OCI-LY1 (cell line): ENCODE data around the gene STK24.

Experiments
- H2AFZ ChIP-seq: fragments of 200-600 bp; sonication (generic), shearing (Covaris generic); 2 replicates; pipeline ENCODE4 v1.6.0; 2014; ENCODE audit warnings: antibody characterized with exemption, mild to moderate bottlenecking, low read length
- H3F3A ChIP-seq: fragments of 200-600 bp; sonication (generic), shearing (Covaris generic); 2 replicates; pipeline ENCODE4 v1.6.0; 2014; ENCODE audit warnings: mild to moderate bottlenecking, antibody characterized with exemption, low read length, moderate library complexity; ENCODE audit not compliant: insufficient read depth
- H3K27ac ChIP-seq: fragments of 200-600 bp; sonication (generic); 2 replicates; pipeline ENCODE4 v1.5.1; 2014; ENCODE audit warnings: low read length, mixed run types, mild to moderate bottlenecking, low read depth; ENCODE audit not compliant: poor library complexity, severe bottlenecking
- H3K27me3 ChIP-seq: fragments of 200-600 bp; sonication (generic); 2 replicates; pipeline ENCODE4 v1.6.0; 2014; ENCODE audit warnings: antibody characterized with exemption, mild to moderate bottlenecking, low read length, moderate library complexity; ENCODE audit not compliant: insufficient read depth
- H3K36me3 ChIP-seq: fragments of 200-600 bp; sonication (generic); 2 replicates; pipeline ENCODE4 v1.6.1; 2014; ENCODE audit warnings: mild to moderate bottlenecking, antibody characterized with exemption, low read length, moderate library complexity, mixed read lengths; ENCODE audit not compliant: insufficient read depth
- H3K4me1 ChIP-seq: fragments of 200-600 bp; sonication (generic); 2 replicates; pipeline ENCODE4 v1.5.1; 2014; ENCODE audit warnings: mild to moderate bottlenecking, low read length, moderate library complexity; ENCODE audit not compliant: insufficient read depth, severe bottlenecking
- H3K4me2 ChIP-seq: fragments of 200-600 bp; sonication (generic), shearing (Covaris generic); 2 replicates; pipeline ENCODE4 v1.6.1; 2014; ENCODE audit warnings: low read length
- H3K4me3 ChIP-seq: fragments of 200-600 bp; sonication (generic); 2 replicates; pipeline ENCODE4 v1.5.1; 2014; ENCODE audit warnings: low read length, low read depth, mild to moderate bottlenecking, mixed read lengths; ENCODE audit not compliant: poor library complexity, severe bottlenecking
- H3K79me2 ChIP-seq: fragments of 200-600 bp; shearing (Covaris generic); 2 replicates; pipeline ENCODE4 v1.6.1; 2016; ENCODE audit warnings: mixed run types, low read length, mixed read lengths; ENCODE audit not compliant: insufficient read depth
- H3K9ac ChIP-seq: fragments of 200-600 bp; sonication (generic), shearing (Covaris generic); 2 replicates; pipeline ENCODE4 v1.6.1; 2014; ENCODE audit warnings: mild to moderate bottlenecking, low read length, mixed read lengths
- H3K9me2 ChIP-seq: fragments of 200-600 bp; sonication (generic), shearing (Covaris generic); 2 replicates; pipeline ENCODE4 v1.6.1; 2014; ENCODE audit warnings: low read depth, mild to moderate bottlenecking, low read length, mixed read lengths
- H3K9me3 ChIP-seq: fragments of 200-600 bp; shearing (Covaris generic); 2 replicates; pipeline ENCODE4 v1.6.1; 2014; ENCODE audit warnings: low read length, mixed read lengths
- H4K20me1 ChIP-seq: fragments of 200-600 bp; sonication (generic), shearing (Covaris generic); 2 replicates; pipeline ENCODE4 v1.6.0; 2016; ENCODE audit warnings: mild to moderate bottlenecking, low read length; ENCODE audit not compliant: insufficient read depth
- CTCF ChIP-seq: fragments of 200-600 bp; sonication (generic), shearing (Covaris generic); IDR thresholded peaks from 2 replicates; pipeline ENCODE4 v1.5.1; 2017; ENCODE audit warnings: mild to moderate bottlenecking, antibody characterized with exemption, low read length, moderate library complexity, mixed read lengths
- EZH2 ChIP-seq: fragments of 200-600 bp; sonication (generic), shearing (Covaris generic); IDR thresholded peaks from 2 replicates; pipeline ENCODE4 v1.8.0; 2017; ENCODE audit warnings: borderline replicate concordance, mixed run types, mild to moderate bottlenecking, antibody characterized with exemption, low read length, moderate library complexity, mixed read lengths

Gene STK24

GRCh38 chr13:98409281-98409680 lies 167.6 kb downstream of the STK24 start:
- H3K79me2 ChIP-seq, result no peaks in the 10 kb centered on the region
- H3F3A ChIP-seq, result no peaks in the 10 kb centered on the region
- H4K20me1 ChIP-seq, result no peaks in the 10 kb centered on the region
- no peaks in the 10 kb centered on the region for H3K9me2 ChIP-seq
- TF ChIP-seq EZH2 (no peak), CTCF (no peak)
- H3K27me3 ChIP-seq, result 0 out of 2 replicates have a peak, but pooled peaks cover 5% of the 10 kb centered on the region
- H3K27ac ChIP-seq, result no peak overlapping the region
- no peaks in the 10 kb centered on the region for H3K4me1 ChIP-seq
- H2AFZ ChIP-seq, result no peak overlapping the region
- no peak overlapping the region for H3K4me3 ChIP-seq
- no peaks in the 10 kb centered on the region for H3K36me3 ChIP-seq
- H3K4me2 ChIP-seq, result no peak overlapping the region
- no peaks in the 10 kb centered on the region for H3K9me3 ChIP-seq
- H3K9ac ChIP-seq, result no peak overlapping the region

DNA sequence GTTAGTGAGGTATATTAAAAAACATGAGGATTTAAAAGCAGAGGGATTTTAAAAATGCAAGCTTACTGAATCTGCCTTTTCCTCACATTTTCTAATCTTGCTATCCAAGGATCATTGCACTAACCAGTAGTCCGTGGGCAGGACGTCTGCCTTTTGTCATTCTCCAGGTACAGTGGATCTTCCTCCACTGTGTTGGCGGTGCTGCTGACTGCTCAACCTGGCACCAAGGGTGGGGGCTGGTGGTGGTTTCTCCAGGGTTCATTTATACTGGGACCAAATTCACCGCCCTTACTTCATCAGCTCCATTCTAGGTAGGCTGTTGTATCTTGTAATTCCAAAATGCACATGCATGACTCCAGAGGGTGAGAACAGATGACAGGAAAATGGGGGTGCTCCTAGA lies 169.3 kb downstream of the STK24 start:
- TF ChIP-seq EZH2 (no peak), CTCF (no peak)
- no peak overlapping the region for H3K4me2 ChIP-seq

DNA sequence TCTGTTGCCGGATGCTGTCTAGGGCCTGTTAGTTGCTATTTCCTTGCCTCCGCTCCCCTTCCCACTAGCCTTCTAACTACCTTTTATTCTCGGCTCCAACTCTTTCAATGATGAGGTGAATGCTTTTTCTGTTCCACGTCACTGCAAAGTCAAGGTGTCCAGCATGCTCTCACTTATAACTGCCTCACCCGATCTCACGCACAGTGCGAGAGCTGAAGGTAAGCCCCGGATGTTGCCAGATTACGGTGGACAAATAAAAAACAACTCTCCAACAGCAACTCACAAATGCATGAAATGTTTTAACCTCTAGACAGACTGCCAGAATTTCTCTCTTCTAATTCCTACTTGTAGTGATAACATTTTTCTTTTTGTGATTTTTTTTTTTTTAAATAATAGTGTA lies 169.9 kb downstream of the STK24 start:
- Histone ChIP-seq H2AFZ (no peak overlapping the region), H3K9ac (no peak overlapping the region), H3F3A (no peaks in the 10 kb centered on the region), H3K9me3 (no peaks in the 10 kb centered on the region), H3K4me2 (no peak overlapping the region), H4K20me1 (no peaks in the 10 kb centered on the region), H3K4me1 (no peaks in the 10 kb centered on the region), H3K9me2 (no peaks in the 10 kb centered on the region), H3K27ac (no peak overlapping the region), H3K27me3 (0 out of 2 replicates have a peak, but pooled peaks cover 5% of the 10 kb centered on the region), H3K4me3 (no peak overlapping the region), H3K79me2 (no peaks in the 10 kb centered on the region), H3K36me3 (no peaks in the 10 kb centered on the region)
- TF ChIP-seq CTCF (no peak), EZH2 (no peak)

More for the DNA sequence above, 169.3 kb downstream of the STK24 start:
- Histone ChIP-seq H3F3A (no peaks in the 10 kb centered on the region), H3K79me2 (no peaks in the 10 kb centered on the region), H3K9me2 (no peaks in the 10 kb centered on the region), H3K4me3 (no peak overlapping the region), H3K9ac (no peak overlapping the region), H3K27me3 (0 out of 2 replicates have a peak, but pooled peaks cover 5% of the 10 kb centered on the region), H2AFZ (no peak overlapping the region), H3K36me3 (no peaks in the 10 kb centered on the region), H3K9me3 (no peaks in the 10 kb centered on the region), H4K20me1 (no peaks in the 10 kb centered on the region), H3K27ac (no peak overlapping the region), H3K4me1 (no peaks in the 10 kb centered on the region)
